ENCODE data around the gene CFAP53.

DNA sequence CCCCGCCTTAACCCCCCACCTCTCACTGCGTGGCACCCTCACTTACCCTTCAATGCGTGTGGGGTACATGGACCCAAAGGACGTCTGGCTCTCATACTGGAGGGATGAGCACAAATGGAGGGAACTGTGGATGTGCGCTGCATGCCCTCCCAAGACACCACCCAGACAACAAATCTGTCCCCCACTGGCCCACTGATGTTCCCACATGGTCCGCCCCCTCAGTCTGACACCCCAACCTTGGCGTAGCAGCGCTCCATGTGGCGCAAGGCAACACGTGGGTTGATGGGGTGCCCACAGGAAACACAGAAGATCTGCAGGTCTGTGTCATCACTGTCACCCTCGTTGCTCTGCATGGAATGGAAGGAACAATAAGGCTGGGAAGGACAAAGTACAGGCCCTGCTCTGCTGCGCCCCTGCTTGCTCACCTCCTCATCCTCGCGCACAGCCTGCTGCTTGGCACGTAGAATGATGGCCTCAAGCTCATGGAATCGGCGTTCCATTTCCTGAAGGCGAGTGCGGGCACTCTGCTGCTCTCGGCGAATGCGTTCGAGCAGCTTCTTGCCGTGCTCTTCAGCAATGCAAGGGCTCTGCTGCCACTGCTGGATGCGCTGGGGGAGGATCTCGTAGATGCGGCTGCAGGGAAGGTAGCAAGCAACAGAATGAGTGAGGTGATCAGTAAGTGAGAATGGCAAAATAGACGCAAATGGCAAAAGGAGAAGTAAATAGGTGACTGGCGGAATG lies 17.3 kb upstream of the CFAP53 start:
- TF ChIP-seq, protein P1, sequence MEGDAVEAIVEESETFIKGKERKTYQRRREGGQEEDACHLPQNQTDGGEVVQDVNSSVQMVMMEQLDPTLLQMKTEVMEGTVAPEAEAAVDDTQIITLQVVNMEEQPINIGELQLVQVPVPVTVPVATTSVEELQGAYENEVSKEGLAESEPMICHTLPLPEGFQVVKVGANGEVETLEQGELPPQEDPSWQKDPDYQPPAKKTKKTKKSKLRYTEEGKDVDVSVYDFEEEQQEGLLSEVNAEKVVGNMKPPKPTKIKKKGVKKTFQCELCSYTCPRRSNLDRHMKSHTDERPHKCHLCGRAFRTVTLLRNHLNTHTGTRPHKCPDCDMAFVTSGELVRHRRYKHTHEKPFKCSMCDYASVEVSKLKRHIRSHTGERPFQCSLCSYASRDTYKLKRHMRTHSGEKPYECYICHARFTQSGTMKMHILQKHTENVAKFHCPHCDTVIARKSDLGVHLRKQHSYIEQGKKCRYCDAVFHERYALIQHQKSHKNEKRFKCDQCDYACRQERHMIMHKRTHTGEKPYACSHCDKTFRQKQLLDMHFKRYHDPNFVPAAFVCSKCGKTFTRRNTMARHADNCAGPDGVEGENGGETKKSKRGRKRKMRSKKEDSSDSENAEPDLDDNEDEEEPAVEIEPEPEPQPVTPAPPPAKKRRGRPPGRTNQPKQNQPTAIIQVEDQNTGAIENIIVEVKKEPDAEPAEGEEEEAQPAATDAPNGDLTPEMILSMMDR (IDR thresholded peaks at IDR 0.05; ENCODE audit: insufficient read depth, low read length, poor library complexity, severe bottlenecking): no peak
- TF ChIP-seq EZH2phosphoT487 (conservative IDR thresholded peaks at IDR 0.05; ENCODE audit: low read length): no peak

Data from SU-DHL-6 (cell line).